Medulla oblongata (tissue), 1 donor: ENCODE data around the gene LORICRIN.
"Not testable (repeated sequence)": the region's sequence is repeated elsewhere in the genome, so short reads cannot be mapped to it uniquely, and the experiment has no call there.

Experiments
- DNase-seq: peaks from one replicate; pipeline ENCODE4 v3.0.0-alpha.2; 2015; ENCODE audit errors: extremely low spot score

The LORICRIN gene

GRCh38 chr1:153259387-153259786 lies at the start of gene LORICRIN:
LORICRIN (plus strand) TSS chr1:153259687; CDS start chr1:153260950, 1,263 bp downstream.
- DNase-seq = no peak

GRCh38 chr1:153210206-153210605 lies 49.3 kb upstream of the LORICRIN start:
- no peak for DNase-seq

- no peak for DNase-seq
Measured at GRCh38 chr1:153212201-153212600, 47.3 kb upstream of the LORICRIN start.

- no peak for DNase-seq
Measured at GRCh38 chr1:153213519-153213918, 46.0 kb upstream of the LORICRIN start.

- DNase-seq = no peak
Measured at GRCh38 chr1:153217212-153217611, 42.3 kb upstream of the LORICRIN start, which contains the start of gene PRR9. PRR9 (plus strand) TSS chr1:153217584; CDS start chr1:153218145, 561 bp downstream.

- DNase-seq = no peak
Measured at GRCh38 chr1:153217744-153218416, 41.6 kb upstream of the LORICRIN start.

- DNase-seq = peak; percentile 88
Measured at GRCh38 chr1:153220606-153221303, 38.7 kb upstream of the LORICRIN start.

- peak; percentile 74 for DNase-seq
Measured at GRCh38 chr1:153223040-153223891, 36.2 kb upstream of the LORICRIN start.

GRCh38 chr1:153227810-153228209 lies 31.7 kb upstream of the LORICRIN start:
- no peak for DNase-seq

- DNase-seq = no peak
Measured at GRCh38 chr1:153228491-153228890, 31.0 kb upstream of the LORICRIN start.

- not testable (repeated sequence) for DNase-seq
Measured at GRCh38 chr1:153229076-153229829, 30.2 kb upstream of the LORICRIN start.

- DNase-seq = no peak
Measured at GRCh38 chr1:153231363-153231762, 28.1 kb upstream of the LORICRIN start.

- DNase-seq = no peak
Measured at GRCh38 chr1:153231785-153232184, 27.7 kb upstream of the LORICRIN start.

GRCh38 chr1:153232553-153232952 lies 26.9 kb upstream of the LORICRIN start:
- no peak for DNase-seq

- DNase-seq = no peak
Measured at GRCh38 chr1:153233448-153233847, 26.0 kb upstream of the LORICRIN start.

- DNase-seq = no peak
Measured at GRCh38 chr1:153238527-153238926, 21.0 kb upstream of the LORICRIN start.

GRCh38 chr1:153242160-153242559 lies 17.3 kb upstream of the LORICRIN start:
- no peak for DNase-seq

- DNase-seq = no peak
Measured at GRCh38 chr1:153245466-153245865, 14.0 kb upstream of the LORICRIN start.

- no peak for DNase-seq
Measured at GRCh38 chr1:153246018-153246417, 13.5 kb upstream of the LORICRIN start.

- DNase-seq = no peak
Measured at GRCh38 chr1:153246825-153247224, 12.7 kb upstream of the LORICRIN start.

GRCh38 chr1:153248176-153248879 lies 11.2 kb upstream of the LORICRIN start:
- no peak for DNase-seq
